Cardiac fibroblast (primary cell): Measurements from ENCODE around the gene C1orf87.

Source experiments
- DNase-seq, 2 donors: peaks; one replicate each; pipeline versions ENCODE4 v3.0.0 to v3.0.0-alpha.2; 2010; ENCODE audit warnings: low read depth in 2 of 2
- H3K4me3 ChIP-seq, 2 donors: replicated peaks in 1 of 2; 1 replicate in 1 of 2; 2 replicates in 1 of 2; pipeline ENCODE4 v1.5.1; 2011; ENCODE audit warnings: low read depth in 2 of 2, low read length in 2 of 2, mild to moderate bottlenecking in 2 of 2, moderate library complexity in 1 of 2
- TF ChIP-seq, protein P1 (sequence below): IDR thresholded peaks from one replicate; pipeline ENCODE4 v1.5.1; 2011; ENCODE audit warnings: low read depth, mild to moderate bottlenecking, low read length, inconsistent platforms

The C1orf87 gene

DNA sequence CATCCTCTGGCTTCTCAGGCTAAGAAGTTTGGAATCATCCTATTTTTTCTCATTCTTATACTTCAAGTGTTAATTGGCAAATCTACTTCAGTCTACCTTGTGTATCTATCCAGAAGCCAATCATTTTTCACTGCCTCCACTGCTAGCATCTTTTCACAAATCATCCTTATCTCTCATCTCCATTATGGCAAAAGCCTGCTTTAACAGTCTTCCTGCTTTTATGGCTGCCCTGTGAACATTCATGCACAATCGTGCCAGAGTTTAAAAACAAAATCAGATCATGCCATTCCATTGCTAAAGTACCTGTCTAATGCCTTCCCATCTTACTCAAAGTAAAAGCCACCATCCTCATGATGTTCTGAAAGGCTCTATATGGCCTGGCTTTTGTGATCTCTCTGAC lies 127.8 kb downstream of the C1orf87 start:
- TF ChIP-seq, protein P1, sequence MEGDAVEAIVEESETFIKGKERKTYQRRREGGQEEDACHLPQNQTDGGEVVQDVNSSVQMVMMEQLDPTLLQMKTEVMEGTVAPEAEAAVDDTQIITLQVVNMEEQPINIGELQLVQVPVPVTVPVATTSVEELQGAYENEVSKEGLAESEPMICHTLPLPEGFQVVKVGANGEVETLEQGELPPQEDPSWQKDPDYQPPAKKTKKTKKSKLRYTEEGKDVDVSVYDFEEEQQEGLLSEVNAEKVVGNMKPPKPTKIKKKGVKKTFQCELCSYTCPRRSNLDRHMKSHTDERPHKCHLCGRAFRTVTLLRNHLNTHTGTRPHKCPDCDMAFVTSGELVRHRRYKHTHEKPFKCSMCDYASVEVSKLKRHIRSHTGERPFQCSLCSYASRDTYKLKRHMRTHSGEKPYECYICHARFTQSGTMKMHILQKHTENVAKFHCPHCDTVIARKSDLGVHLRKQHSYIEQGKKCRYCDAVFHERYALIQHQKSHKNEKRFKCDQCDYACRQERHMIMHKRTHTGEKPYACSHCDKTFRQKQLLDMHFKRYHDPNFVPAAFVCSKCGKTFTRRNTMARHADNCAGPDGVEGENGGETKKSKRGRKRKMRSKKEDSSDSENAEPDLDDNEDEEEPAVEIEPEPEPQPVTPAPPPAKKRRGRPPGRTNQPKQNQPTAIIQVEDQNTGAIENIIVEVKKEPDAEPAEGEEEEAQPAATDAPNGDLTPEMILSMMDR = no peak
- DNase-seq = no peak
- H3K4me3 ChIP-seq = no peak overlapping the region
